Measurements from ENCODE around the gene GLRX. TPM values are rescaled to one million over a fixed set of nuclear protein-coding genes. Genes with fewer than 3 reads are reported as not detected.
"Not testable (repeated sequence)": the region's sequence is repeated elsewhere in the genome, so short reads cannot be mapped to it uniquely, and the experiment has no call there.

GLRX gene
- total and polyA plus RNA-seq, 7 experiments from 2014 or later, result 26.3 to 205 (median 84.8) TPM

- ChIA-PET POLR2A (interaction anchor here (0.5 to 2.0 kb wide), 4 partner anchors 9 to 22 kb away, joined by 3 to 22 read pairs (median 5); partner anchors contain the start of gene GLRX), CTCF (interaction anchor here (1.5 to 1.6 kb wide), 2 partner anchors 10 to 32 kb away, joined by 6 to 7 read pairs; partner anchors contain the start of gene GLRX)
- H3K4me1 Mint-ChIP-seq, result peaks cover 83 to 100% (median 97%) of the 10 kb centered on the region in 7 donors
- H3K27me3 ChIP-seq (ENCODE audit: control insufficient read depth in 2 of 2, insufficient read depth in 2 of 2, low read length in 2 of 2); H3K4me3 ChIP-seq (ENCODE audit: low read length); H3K9me3 ChIP-seq (ENCODE audit: control insufficient read depth in 2 of 3, low read length in 3 of 3); H3K27me3 Mint-ChIP-seq; intact Hi-C loops (cut with micrococcal nuclease); DNase-seq; ATAC-seq; H3K27ac ChIP-seq (ENCODE audit: low read depth, low read length); H3K9me3 Mint-ChIP-seq: not testable (repeated sequence)
- Histone ChIP-seq H3K36me3 (ENCODE audit: control insufficient read depth in 2 of 3, insufficient read depth in 3 of 3, low read length in 3 of 3) (peaks cover 0 to 39% (median 11%) of the 10 kb centered on the region in 3 experiments), H3K4me1 (ENCODE audit: control insufficient read depth in 2 of 2, insufficient read depth in 2 of 2, low read length in 2 of 2) (peaks cover 51 to 79% of the 10 kb centered on the region in 2 donors)
- H3K27ac Mint-ChIP-seq, result peak overlapping the region in 6 of 9 donors; percentile 42 to 98 (median 92)
- peaks cover 21 to 39% (median 35%) of the 10 kb centered on the region in 5 donors for H3K36me3 Mint-ChIP-seq
- peak overlapping the region in 2 of 10 donors; percentile 19 to 77 for H3K4me3 Mint-ChIP-seq
These were observed 9.5 kb downstream of the GLRX start for GRCh38 chr5:95813035-95813434.

GRCh38 chr5:95812074-95812471 lies 10.5 kb downstream of the GLRX start:
- ATAC-seq (no peak), DNase-seq (peak in 3 of 9 donors; percentile 26 to 60 (median 28))
- intact Hi-C loops (cut with micrococcal nuclease), result no loop called here
- Mint-ChIP-seq H3K27ac (peak overlapping the region; percentile 73 to 98 (median 90)), H3K4me3 (peak overlapping the region in 9 of 10 donors; percentile 36 to 83 (median 63)), H3K9me3 (no peaks in the 10 kb centered on the region), H3K27me3 (no peaks in the 10 kb centered on the region), H3K36me3 (peaks cover 21 to 39% (median 35%) of the 10 kb centered on the region in 5 donors), H3K4me1 (peaks cover 78 to 100% (median 95%) of the 10 kb centered on the region in 7 donors)
- no peaks in the 10 kb centered on the region for H3K27me3 ChIP-seq (ENCODE audit: control insufficient read depth in 2 of 2, insufficient read depth in 2 of 2, low read length in 2 of 2)
- peaks cover 0 to 39% (median 11%) of the 10 kb centered on the region in 3 experiments for H3K36me3 ChIP-seq (ENCODE audit: control insufficient read depth in 2 of 3, insufficient read depth in 3 of 3, low read length in 3 of 3)
- POLR2A ChIA-PET, result interaction anchor here (0.8 to 2.0 kb wide), 5 partner anchors 9 to 32 kb away, joined by 3 to 22 read pairs (median 4); partner anchors contain the start of gene GLRX
- CTCF ChIA-PET, result interaction anchor here (0.6 to 1.6 kb wide), 4 partner anchors 11 to 1149 kb away, joined by 3 to 7 read pairs (median 6); partner anchors contain the start of gene GLRX
- H3K4me1 ChIP-seq (ENCODE audit: control insufficient read depth in 2 of 2, insufficient read depth in 2 of 2, low read length in 2 of 2), result peaks cover 50 to 76% of the 10 kb centered on the region in 2 donors
- no peaks in the 10 kb centered on the region for H3K9me3 ChIP-seq (ENCODE audit: control insufficient read depth in 2 of 3, low read length in 3 of 3)
- H3K4me3 ChIP-seq (ENCODE audit: low read length), result no peak overlapping the region
- H3K27ac ChIP-seq (ENCODE audit: low read depth, low read length), result peak overlapping the region; percentile 64

GRCh38 chr5:95811461-95812073 lies 11.0 kb downstream of the GLRX start:
- Mint-ChIP-seq H3K4me1 (peaks cover 73 to 98% (median 90%) of the 10 kb centered on the region in 7 donors), H3K27ac (peak overlapping the region; percentile 73 to 98 (median 90)), H3K36me3 (peaks cover 19 to 36% (median 33%) of the 10 kb centered on the region in 5 donors), H3K4me3 (peak overlapping the region; percentile 47 to 83 (median 70))
- CTCF ChIA-PET, result interaction anchor here (0.6 to 5.8 kb wide), 5 partner anchors 9 to 1150 kb away, joined by 6 to 68 read pairs (median 7); partner anchors contain the start of gene GLRX
- H3K4me3 ChIP-seq (ENCODE audit: low read length); intact Hi-C loops (cut with micrococcal nuclease); DNase-seq; H3K9me3 ChIP-seq (ENCODE audit: control insufficient read depth in 2 of 3, low read length in 3 of 3); H3K27me3 Mint-ChIP-seq; H3K9me3 Mint-ChIP-seq; H3K27me3 ChIP-seq (ENCODE audit: control insufficient read depth in 2 of 2, insufficient read depth in 2 of 2, low read length in 2 of 2); ATAC-seq: not testable (repeated sequence)
- Histone ChIP-seq H3K36me3 (ENCODE audit: control insufficient read depth in 2 of 3, insufficient read depth in 3 of 3, low read length in 3 of 3) (peaks cover 0 to 39% (median 11%) of the 10 kb centered on the region in 3 experiments), H3K27ac (ENCODE audit: low read depth, low read length) (peak overlapping the region; percentile 64), H3K4me1 (ENCODE audit: control insufficient read depth in 2 of 2, insufficient read depth in 2 of 2, low read length in 2 of 2) (peaks cover 45 to 71% of the 10 kb centered on the region in 2 donors)
- POLR2A ChIA-PET, result interaction anchor here (0.8 to 3.2 kb wide), 7 partner anchors 9 to 257 kb away, joined by 3 to 23 read pairs (median 4); partner anchors contain the start of genes ARSK, GLRX and SKIC3

GRCh38 chr5:95811126-95811423 lies 11.5 kb downstream of the GLRX start:
- H3K27ac Mint-ChIP-seq, result peak overlapping the region; percentile 76 to 98 (median 90)
- H3K9me3 Mint-ChIP-seq; H3K27me3 ChIP-seq (ENCODE audit: control insufficient read depth in 2 of 2, insufficient read depth in 2 of 2, low read length in 2 of 2); H3K27me3 Mint-ChIP-seq; DNase-seq; H3K9me3 ChIP-seq (ENCODE audit: control insufficient read depth in 2 of 3, low read length in 3 of 3); intact Hi-C loops (cut with micrococcal nuclease); H3K4me3 ChIP-seq (ENCODE audit: low read length); ATAC-seq: not testable (repeated sequence)
- H3K4me1 Mint-ChIP-seq, result peaks cover 68 to 93% (median 85%) of the 10 kb centered on the region in 7 donors
- POLR2A ChIA-PET, result interaction anchor here (1.0 to 8.4 kb wide), 5 partner anchors 10 to 256 kb away, joined by 3 to 138 read pairs (median 22); partner anchors contain the start of genes ARSK, GLRX and SKIC3
- peaks cover 14 to 32% (median 28%) of the 10 kb centered on the region in 5 donors for H3K36me3 Mint-ChIP-seq
- H3K27ac ChIP-seq (ENCODE audit: low read depth, low read length), result peak overlapping the region; percentile 75
- H3K4me3 Mint-ChIP-seq, result peak overlapping the region in 9 of 10 donors; percentile 66 to 84 (median 76)
- CTCF ChIA-PET, result interaction anchor here (2.8 to 5.8 kb wide), 2 partner anchors 10 to 33 kb away, joined by 7 to 68 read pairs; partner anchors contain the start of gene GLRX
- peaks cover 0 to 36% (median 8%) of the 10 kb centered on the region in 3 experiments for H3K36me3 ChIP-seq (ENCODE audit: control insufficient read depth in 2 of 3, insufficient read depth in 3 of 3, low read length in 3 of 3)
- H3K4me1 ChIP-seq (ENCODE audit: control insufficient read depth in 2 of 2, insufficient read depth in 2 of 2, low read length in 2 of 2), result peaks cover 41 to 66% of the 10 kb centered on the region in 2 donors

DNA sequence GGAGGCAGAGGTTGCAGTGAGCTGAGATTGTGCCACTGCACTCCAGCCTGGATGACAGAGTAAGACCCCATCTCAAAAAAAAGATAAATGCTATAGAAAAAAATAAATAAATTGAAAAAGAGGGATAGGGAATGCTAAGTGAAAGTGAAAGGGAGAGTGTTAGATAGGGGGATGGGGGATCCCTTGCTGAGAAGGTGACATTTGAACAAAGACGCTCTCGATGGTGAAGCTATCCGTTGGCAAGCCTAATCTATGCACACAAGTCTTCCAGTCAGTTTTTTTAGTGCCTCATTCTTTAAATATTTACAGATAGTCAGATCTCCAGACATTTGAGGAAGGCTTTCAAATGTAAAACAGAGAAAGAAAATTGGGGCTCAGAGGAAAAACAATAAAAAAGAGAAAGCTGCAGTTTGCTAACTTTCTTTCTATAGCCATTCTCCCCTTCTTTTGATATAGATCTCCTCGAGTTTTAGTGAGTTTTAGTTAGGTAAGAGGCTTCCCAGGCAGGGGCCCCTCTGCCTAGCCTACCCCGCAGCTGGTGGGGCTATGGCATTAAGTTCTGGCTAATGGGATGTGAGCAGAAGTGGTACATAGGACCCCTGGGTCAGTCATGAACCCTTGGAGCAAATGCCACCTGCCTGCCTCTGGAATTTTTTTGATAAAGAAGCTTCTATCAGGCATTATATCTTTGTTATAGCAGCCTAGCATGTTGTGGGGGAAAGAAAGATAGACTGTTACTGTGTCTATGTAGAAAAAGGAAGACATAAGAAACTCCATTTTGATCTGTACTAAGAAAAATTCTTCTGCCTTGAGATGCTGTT lies 12.0 kb downstream of the GLRX start:
- POLR2A ChIA-PET, result interaction anchor here (0.8 to 8.4 kb wide), 7 partner anchors 11 to 256 kb away, joined by 3 to 138 read pairs (median 3); partner anchors contain the start of genes ARSK, GLRX and SKIC3
- Histone ChIP-seq H3K36me3 (ENCODE audit: control insufficient read depth in 2 of 3, insufficient read depth in 3 of 3, low read length in 3 of 3) (peaks cover 0 to 30% (median 3%) of the 10 kb centered on the region in 3 experiments), H3K27me3 (ENCODE audit: control insufficient read depth in 2 of 2, insufficient read depth in 2 of 2, low read length in 2 of 2) (no peaks in the 10 kb centered on the region), H3K4me3 (ENCODE audit: low read length) (no peak overlapping the region), H3K27ac (ENCODE audit: low read depth, low read length) (peak overlapping the region; percentile 75), H3K9me3 (ENCODE audit: control insufficient read depth in 2 of 3, low read length in 3 of 3) (no peaks in the 10 kb centered on the region), H3K4me1 (ENCODE audit: control insufficient read depth in 2 of 2, insufficient read depth in 2 of 2, low read length in 2 of 2) (peaks cover 35 to 60% of the 10 kb centered on the region in 2 donors)
- peak overlapping the region; percentile 76 to 98 (median 90) for H3K27ac Mint-ChIP-seq
- peaks cover 64 to 87% (median 80%) of the 10 kb centered on the region in 7 donors for H3K4me1 Mint-ChIP-seq
- DNase-seq (peak in 2 of 9 donors; percentile 22 to 24), ATAC-seq (no peak)
- peaks cover 9 to 27% (median 23%) of the 10 kb centered on the region in 5 donors for H3K36me3 Mint-ChIP-seq
- H3K9me3 Mint-ChIP-seq, result no peaks in the 10 kb centered on the region
- CTCF ChIA-PET, result interaction anchor here (0.9 to 5.8 kb wide), 4 partner anchors 10 to 34 kb away, joined by 3 to 68 read pairs (median 7); partner anchors contain the start of gene GLRX
- intact Hi-C loops (cut with micrococcal nuclease), result no loop called here
- H3K4me3 Mint-ChIP-seq, result peak overlapping the region; percentile 39 to 84 (median 76)
- H3K27me3 Mint-ChIP-seq, result no peaks in the 10 kb centered on the region

Measured in naive thymus-derived CD4-positive, alpha-beta T cell (primary cell).